HCT116 (cell line): Measurements from ENCODE around the gene BBIP1. TPM values are rescaled to one million over a fixed set of nuclear protein-coding genes. Genes with fewer than 3 reads are reported as not detected.

Experiments used
- ATAC-seq: fragments of 200-7000 bp; cut with Tn5 transposase; 2 replicates; pipeline ENCODE4 v1.9.1; 2020; ENCODE audit warnings: mild to moderate bottlenecking, moderate library complexity
- BruUV-seq: library from RNA; stranded (reverse); fragments of 400-500 nt; replicated peaks from 2 replicates; lab custom pipeline; 2021; lab: Mats Ljungman, UMichigan
- CTCF ChIA-PET: fragments of 300-600 bp; sonication (Branson Sonifier 250); formaldehyde crosslinking; loops from one replicate; lab custom pipeline; 2021; ENCODE audit warnings: antibody characterized with exemption; lab: Charles Lee
- POLR2A ChIA-PET: fragments of 300-600, 350-600 bp; sonication (Branson Sonifier 250); formaldehyde crosslinking; loops from one replicate; lab custom pipeline; 2021; ENCODE audit warnings: antibody characterized with exemption; lab: Charles Lee
- RAD21 ChIA-PET, 2 experiments: fragments of 300-600 bp; sonication (Branson Sonifier 250); formaldehyde crosslinking; loops; one replicate each; lab custom pipeline; 2023; ENCODE audit warnings: low total read pairs in 2 of 2; ENCODE audit not compliant: uncharacterized antibody in 2 of 2, unreplicated experiment in 2 of 2, low non-redundant PET in 1 of 2; lab: Charles Lee
- DNase-seq: peaks from one replicate; pipeline ENCODE4 v3.0.0-alpha.2; 2010; ENCODE audit warnings: low read depth, low spot score
- H2AFZ ChIP-seq: fragments of 200-600 bp; shearing (Covaris generic), sonication (generic); 2 replicates; pipeline ENCODE4 v1.6.1; 2017; ENCODE audit warnings: low read depth, mixed run types, mixed read lengths, antibody characterized with exemption, low read length; ENCODE audit not compliant: poor library complexity, severe bottlenecking
- H3K27ac ChIP-seq: 2 replicates; pipeline ENCODE4 v1.5.1; 2012; ENCODE audit warnings: low read depth, low read length
- H3K27me3 ChIP-seq: fragments of 200-600 bp; sonication (generic); 2 replicates; pipeline ENCODE4 v1.6.1; 2016; ENCODE audit warnings: mixed run types, low read length, mixed read lengths; ENCODE audit not compliant: insufficient read depth
- H3K36me3 ChIP-seq, 2 experiments: fragments of 200-500 bp in 1 of 2; fragments of 200-600 bp in 1 of 2; sonication (Bioruptor generic) in 1 of 2; sonication (generic) in 1 of 2; 2 replicates each; pipeline versions ENCODE4 v1.5.1 to v1.6.1; 2014 to 2016; ENCODE audit warnings: low read length in 2 of 2, inconsistent platforms in 1 of 2, mixed read lengths in 1 of 2, mixed run types in 1 of 2; ENCODE audit not compliant: insufficient read depth in 2 of 2, control insufficient read depth in 1 of 2
- H3K4me1 ChIP-seq, 2 experiments: fragments of 200-600 bp in 1 of 2; sonication (generic) in 1 of 2; 2 replicates each; pipeline versions ENCODE4 v1.5.1 to v1.6.1; 2012 to 2017; ENCODE audit warnings: low read length in 2 of 2, inconsistent platforms in 1 of 2, mild to moderate bottlenecking in 1 of 2, mixed read lengths in 1 of 2, mixed run types in 1 of 2, moderate library complexity in 1 of 2; ENCODE audit not compliant: insufficient read depth in 2 of 2, control insufficient read depth in 1 of 2
- H3K4me2 ChIP-seq: fragments of 200-600 bp; sonication (generic); 2 replicates; pipeline ENCODE4 v1.6.1; 2017; ENCODE audit warnings: mixed run types, low read length, mixed read lengths
- H3K4me3 ChIP-seq, 2 experiments: fragments of 200-600 bp in 1 of 2; sonication (generic) in 1 of 2; replicated peaks in 1 of 2; 2 replicates each; pipeline ENCODE4 v1.5.1; 2011 to 2016; ENCODE audit warnings: low read length in 2 of 2, control low read depth in 1 of 2, low read depth in 1 of 2, mild to moderate bottlenecking in 1 of 2, mixed read lengths in 1 of 2, mixed run types in 1 of 2
- H3K79me2 ChIP-seq: fragments of 200-600 bp; sonication (generic); 2 replicates; pipeline ENCODE4 v1.6.1; 2017; ENCODE audit warnings: mild to moderate bottlenecking, mixed run types, low read length, moderate library complexity, mixed read lengths; ENCODE audit not compliant: insufficient read depth
- H3K9ac ChIP-seq: fragments of 200-600 bp; sonication (generic); 2 replicates; pipeline ENCODE4 v1.6.1; 2016; ENCODE audit warnings: low read length, mixed read lengths
- H3K9me2 ChIP-seq: fragments of 200-600 bp; sonication (generic), shearing (Covaris generic); 2 replicates; pipeline ENCODE4 v1.6.1; 2017; ENCODE audit warnings: mixed run types, mild to moderate bottlenecking, moderate library complexity; ENCODE audit not compliant: insufficient read depth
- H3K9me3 ChIP-seq, 2 experiments: fragments of 200-500 bp in 1 of 2; fragments of 200-600 bp in 1 of 2; sonication (Bioruptor generic) in 1 of 2; sonication (generic) in 1 of 2; 2 replicates each; pipeline ENCODE4 v1.6.1; 2014 to 2017; ENCODE audit warnings: low read length in 2 of 2, mixed read lengths in 2 of 2, inconsistent platforms in 1 of 2, low read depth in 1 of 2, mild to moderate bottlenecking in 1 of 2, mixed run types in 1 of 2, moderate library complexity in 1 of 2; ENCODE audit not compliant: control insufficient read depth in 1 of 2, insufficient read depth in 1 of 2
- H4K20me1 ChIP-seq: fragments of 200-600 bp; sonication (generic), shearing (Covaris generic); 2 replicates; pipeline ENCODE4 v1.6.1; 2017; ENCODE audit warnings: mixed run types, mild to moderate bottlenecking, moderate library complexity; ENCODE audit not compliant: insufficient read depth
- CBX3 ChIP-seq: IDR thresholded peaks from 2 replicates; pipeline ENCODE4 v1.6.1; 2012; ENCODE audit warnings: low read depth
- CEBPB ChIP-seq: IDR thresholded peaks from 2 replicates; pipeline ENCODE4 v1.6.1; 2012; ENCODE audit warnings: low read depth
- CTCF ChIP-seq, 3 experiments: fragments of 200-600 bp in 1 of 3; sonication (generic) in 1 of 3; IDR thresholded peaks in 2 of 3; conservative IDR thresholded peaks in 1 of 3; 2 replicates each; pipeline ENCODE4 v1.5.1; 2012 to 2017; ENCODE audit warnings: low read depth in 2 of 3, low read length in 2 of 3, antibody characterized with exemption in 1 of 3, borderline replicate concordance in 1 of 3, control low read depth in 1 of 3, mild to moderate bottlenecking in 1 of 3, mixed read lengths in 1 of 3, mixed run types in 1 of 3, moderate library complexity in 1 of 3; ENCODE audit not compliant: insufficient read depth in 1 of 3
- EGR1 ChIP-seq: IDR thresholded peaks from 2 replicates; pipeline ENCODE4 v1.6.1; 2012; ENCODE audit warnings: low read depth
- ELF1 ChIP-seq: IDR thresholded peaks from 2 replicates; pipeline ENCODE4 v1.6.1; 2012; ENCODE audit warnings: low read depth, borderline replicate concordance
- FOSL1 ChIP-seq: IDR thresholded peaks from 2 replicates; pipeline ENCODE4 v1.6.1; 2012; ENCODE audit warnings: low read depth
- JUND ChIP-seq: IDR thresholded peaks from 2 replicates; pipeline ENCODE4 v1.6.1; 2012
- MAX ChIP-seq: IDR thresholded peaks from 2 replicates; pipeline ENCODE4 v1.6.1; 2012
- POLR2A ChIP-seq: IDR thresholded peaks from 2 replicates; pipeline ENCODE4 v1.7.0; 2011; ENCODE audit warnings: borderline replicate concordance; ENCODE audit not compliant: insufficient read depth, insufficient read length; ENCODE audit errors: extremely low read depth
- SIN3A ChIP-seq: IDR thresholded peaks from 2 replicates; pipeline ENCODE4 v1.6.1; 2012; ENCODE audit warnings: low read depth
- SP1 ChIP-seq: IDR thresholded peaks from 2 replicates; pipeline ENCODE4 v1.6.1; 2012; ENCODE audit warnings: low read depth
- TCF7L2 ChIP-seq: IDR thresholded peaks from 2 replicates; pipeline ENCODE4 v1.7.0; 2011; ENCODE audit warnings: borderline replicate concordance, inconsistent platforms; ENCODE audit not compliant: insufficient read depth, insufficient read length; ENCODE audit errors: extremely low read depth
- YY1 ChIP-seq: IDR thresholded peaks from 2 replicates; pipeline ENCODE4 v1.6.1; 2011; ENCODE audit warnings: low read length, low read depth, moderate library complexity, mild to moderate bottlenecking; ENCODE audit not compliant: insufficient replicate concordance; ENCODE audit errors: extremely low read depth
- ZNF274 ChIP-seq: fragments of 200-500 bp; sonication (Bioruptor generic); IDR thresholded peaks from 2 replicates; pipeline ENCODE4 v1.6.1; 2014; ENCODE audit warnings: mild to moderate bottlenecking, low read depth, low read length, inconsistent platforms
- intact Hi-C: fragments of 100-400 bp; cut with micrococcal nuclease; formaldehyde crosslinking; loops from 2 replicates; pipeline ENCODE4 v1.10.0; 2022
- total RNA-seq: library from RNA; stranded (reverse); gene quantifications from one replicate; pipeline ENCODE4 v1.2.1, GENCODE V29; 2021; ENCODE audit not compliant: unreplicated experiment
- TF ChIP-seq, protein P1 (sequence below): IDR thresholded peaks from 2 replicates; pipeline ENCODE4 v1.6.1; 2012; ENCODE audit warnings: low read depth
- TF ChIP-seq, protein P2 (sequence below): IDR thresholded peaks from 2 replicates; pipeline ENCODE4 v1.6.1; 2011; ENCODE audit warnings: mild to moderate bottlenecking, low read length, moderate library complexity; ENCODE audit not compliant: insufficient replicate concordance; ENCODE audit errors: extremely low read depth

BBIP1 gene
- total RNA-seq, 1 experiment from 2014 or later = 38.9 TPM

DNA sequence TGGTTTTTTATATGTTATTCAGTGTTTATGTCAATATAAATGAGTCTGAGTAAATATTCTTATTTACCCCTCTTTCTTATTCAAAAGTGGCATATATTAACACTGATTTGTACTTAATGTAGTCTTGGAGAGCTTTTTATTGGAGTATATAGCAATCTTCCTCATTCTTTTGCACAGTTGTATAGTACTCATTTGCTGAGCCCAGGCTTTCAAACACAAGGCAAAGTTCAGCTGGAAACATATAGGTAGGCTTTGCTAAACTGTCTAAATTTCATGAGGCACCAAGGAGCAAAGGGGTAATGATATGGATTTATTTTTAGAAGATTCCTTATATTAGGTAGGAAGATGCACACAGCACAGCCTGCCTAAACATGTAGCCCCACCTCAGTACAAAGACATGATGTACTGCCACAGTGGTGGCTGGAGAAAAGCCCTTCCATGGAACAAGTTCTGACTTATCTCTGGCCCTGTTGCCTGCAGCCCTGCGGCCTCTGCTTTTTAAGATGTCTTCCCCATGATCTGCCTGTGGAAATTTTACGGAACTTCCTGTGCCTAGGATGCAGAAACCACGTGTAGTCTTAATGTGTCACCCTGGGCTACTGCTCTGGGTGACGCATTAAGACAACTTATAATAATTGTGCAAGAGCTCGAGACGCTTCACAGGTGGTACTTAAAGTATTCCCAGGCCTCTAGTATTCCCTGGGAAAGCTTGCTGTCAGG lies 56.9 kb downstream of the BBIP1 start:
- H3K4me1 ChIP-seq = peaks cover 11 to 20% of the 10 kb centered on the region in 2 experiments
- intact Hi-C loops = no loop called here

More for the DNA sequence above, 56.9 kb downstream of the BBIP1 start:
- Histone ChIP-seq H3K36me3 (no peaks in the 10 kb centered on the region), H4K20me1 (no peaks in the 10 kb centered on the region), H3K9me3 (no peaks in the 10 kb centered on the region), H3K27ac (no peak overlapping the region), H3K9me2 (no peaks in the 10 kb centered on the region), H3K4me2 (no peak overlapping the region), H2AFZ (no peak overlapping the region), H3K27me3 (no peaks in the 10 kb centered on the region), H3K79me2 (no peaks in the 10 kb centered on the region), H3K9ac (no peak overlapping the region), H3K4me3 (no peak overlapping the region)
- RAD21 ChIA-PET = no interaction called here
- DNase-seq = no peak
- no peak for ATAC-seq
- TF ChIP-seq MAX = no peak
- TF ChIP-seq TCF7L2 = no peak
- TF ChIP-seq YY1 = no peak
- no peak for TF ChIP-seq CBX3
- no peak for TF ChIP-seq CTCF (IDR thresholded peaks at IDR 0.05 in 2 of 3, conservative IDR thresholded peaks at IDR 0.05 in 1 of 3; ENCODE audit: borderline replicate concordance in 1 of 3, insufficient read depth in 1 of 3, low read depth in 2 of 3, low read length in 2 of 3)
- no peak for TF ChIP-seq ELF1
- TF ChIP-seq ZNF274 = no peak
- TF ChIP-seq JUND = no peak
- no peak for TF ChIP-seq CEBPB
- TF ChIP-seq SIN3A = no peak
- TF ChIP-seq, protein P1, sequence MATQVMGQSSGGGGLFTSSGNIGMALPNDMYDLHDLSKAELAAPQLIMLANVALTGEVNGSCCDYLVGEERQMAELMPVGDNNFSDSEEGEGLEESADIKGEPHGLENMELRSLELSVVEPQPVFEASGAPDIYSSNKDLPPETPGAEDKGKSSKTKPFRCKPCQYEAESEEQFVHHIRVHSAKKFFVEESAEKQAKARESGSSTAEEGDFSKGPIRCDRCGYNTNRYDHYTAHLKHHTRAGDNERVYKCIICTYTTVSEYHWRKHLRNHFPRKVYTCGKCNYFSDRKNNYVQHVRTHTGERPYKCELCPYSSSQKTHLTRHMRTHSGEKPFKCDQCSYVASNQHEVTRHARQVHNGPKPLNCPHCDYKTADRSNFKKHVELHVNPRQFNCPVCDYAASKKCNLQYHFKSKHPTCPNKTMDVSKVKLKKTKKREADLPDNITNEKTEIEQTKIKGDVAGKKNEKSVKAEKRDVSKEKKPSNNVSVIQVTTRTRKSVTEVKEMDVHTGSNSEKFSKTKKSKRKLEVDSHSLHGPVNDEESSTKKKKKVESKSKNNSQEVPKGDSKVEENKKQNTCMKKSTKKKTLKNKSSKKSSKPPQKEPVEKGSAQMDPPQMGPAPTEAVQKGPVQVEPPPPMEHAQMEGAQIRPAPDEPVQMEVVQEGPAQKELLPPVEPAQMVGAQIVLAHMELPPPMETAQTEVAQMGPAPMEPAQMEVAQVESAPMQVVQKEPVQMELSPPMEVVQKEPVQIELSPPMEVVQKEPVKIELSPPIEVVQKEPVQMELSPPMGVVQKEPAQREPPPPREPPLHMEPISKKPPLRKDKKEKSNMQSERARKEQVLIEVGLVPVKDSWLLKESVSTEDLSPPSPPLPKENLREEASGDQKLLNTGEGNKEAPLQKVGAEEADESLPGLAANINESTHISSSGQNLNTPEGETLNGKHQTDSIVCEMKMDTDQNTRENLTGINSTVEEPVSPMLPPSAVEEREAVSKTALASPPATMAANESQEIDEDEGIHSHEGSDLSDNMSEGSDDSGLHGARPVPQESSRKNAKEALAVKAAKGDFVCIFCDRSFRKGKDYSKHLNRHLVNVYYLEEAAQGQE = no peak
- no peak for TF ChIP-seq POLR2A
- TF ChIP-seq, protein P2, sequence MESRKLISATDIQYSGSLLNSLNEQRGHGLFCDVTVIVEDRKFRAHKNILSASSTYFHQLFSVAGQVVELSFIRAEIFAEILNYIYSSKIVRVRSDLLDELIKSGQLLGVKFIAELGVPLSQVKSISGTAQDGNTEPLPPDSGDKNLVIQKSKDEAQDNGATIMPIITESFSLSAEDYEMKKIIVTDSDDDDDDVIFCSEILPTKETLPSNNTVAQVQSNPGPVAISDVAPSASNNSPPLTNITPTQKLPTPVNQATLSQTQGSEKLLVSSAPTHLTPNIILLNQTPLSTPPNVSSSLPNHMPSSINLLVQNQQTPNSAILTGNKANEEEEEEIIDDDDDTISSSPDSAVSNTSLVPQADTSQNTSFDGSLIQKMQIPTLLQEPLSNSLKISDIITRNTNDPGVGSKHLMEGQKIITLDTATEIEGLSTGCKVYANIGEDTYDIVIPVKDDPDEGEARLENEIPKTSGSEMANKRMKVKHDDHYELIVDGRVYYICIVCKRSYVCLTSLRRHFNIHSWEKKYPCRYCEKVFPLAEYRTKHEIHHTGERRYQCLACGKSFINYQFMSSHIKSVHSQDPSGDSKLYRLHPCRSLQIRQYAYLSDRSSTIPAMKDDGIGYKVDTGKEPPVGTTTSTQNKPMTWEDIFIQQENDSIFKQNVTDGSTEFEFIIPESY = no peak
- TF ChIP-seq FOSL1 = no peak
- TF ChIP-seq SP1 = no peak
- TF ChIP-seq EGR1 = no peak
- CTCF ChIA-PET = no interaction called here
- POLR2A ChIA-PET = no interaction called here
- no TSS peak for BruUV-seq
